ENCODE data around the gene SCRN1. TPM values are rescaled to one million over a fixed set of nuclear protein-coding genes. Genes with fewer than 3 reads are reported as not detected.
"Not testable (repeated sequence)": the region's sequence is repeated elsewhere in the genome, so short reads cannot be mapped to it uniquely, and the experiment has no call there.

Gene SCRN1
- total RNA-seq, 1 donor from 2014 or later: 0.78 TPM

GRCh38 chr7:29975561-29975960 is 14.0 kb downstream of the SCRN1 start:
- DNase-seq (ENCODE audit: low spot score): no peak

GRCh38 chr7:29974286-29974685 is 15.3 kb downstream of the SCRN1 start:
- H3K27me3 Mint-ChIP-seq (ENCODE audit: insufficient read depth): peaks cover 4% of the 10 kb centered on the region

More at GRCh38 chr7:29975561-29975960, 14.0 kb downstream of the SCRN1 start:
- no peak overlapping the region for H3K27ac Mint-ChIP-seq
- intact Hi-C loops (cut with micrococcal nuclease): no loop called here
- no peaks in the 10 kb centered on the region for H3K9me3 Mint-ChIP-seq
- no peaks in the 10 kb centered on the region for H3K4me1 Mint-ChIP-seq (ENCODE audit: low read depth)
- no peaks in the 10 kb centered on the region for H3K36me3 Mint-ChIP-seq (ENCODE audit: low read depth)
- H3K27me3 Mint-ChIP-seq (ENCODE audit: insufficient read depth): peaks cover 8% of the 10 kb centered on the region
- H3K4me3 Mint-ChIP-seq: no peak overlapping the region

GRCh38 chr7:29972315-29972669 is 17.3 kb downstream of the SCRN1 start:
- Mint-ChIP-seq H3K4me1 (ENCODE audit: low read depth) (no peaks in the 10 kb centered on the region), H3K36me3 (ENCODE audit: low read depth) (no peaks in the 10 kb centered on the region), H3K9me3 (no peaks in the 10 kb centered on the region), H3K27ac (no peak overlapping the region), H3K4me3 (no peak overlapping the region), H3K27me3 (ENCODE audit: insufficient read depth) (peaks cover 8% of the 10 kb centered on the region)
- intact Hi-C loops (cut with micrococcal nuclease): no loop called here
- no peak for DNase-seq (ENCODE audit: low spot score)

More at GRCh38 chr7:29974286-29974685, 15.3 kb downstream of the SCRN1 start:
- no peaks in the 10 kb centered on the region for H3K4me1 Mint-ChIP-seq (ENCODE audit: low read depth)
- H3K36me3 Mint-ChIP-seq (ENCODE audit: low read depth): no peaks in the 10 kb centered on the region
- H3K4me3 Mint-ChIP-seq: no peak overlapping the region
- no peak for DNase-seq (ENCODE audit: low spot score)
- no peaks in the 10 kb centered on the region for H3K9me3 Mint-ChIP-seq
- H3K27ac Mint-ChIP-seq: no peak overlapping the region
- intact Hi-C loops (cut with micrococcal nuclease): no loop called here

- Mint-ChIP-seq H3K9me3 (no peaks in the 10 kb centered on the region), H3K4me1 (ENCODE audit: low read depth) (no peaks in the 10 kb centered on the region), H3K27ac (no peak overlapping the region), H3K4me3 (no peak overlapping the region), H3K36me3 (ENCODE audit: low read depth) (no peaks in the 10 kb centered on the region), H3K27me3 (ENCODE audit: insufficient read depth) (peaks cover 10% of the 10 kb centered on the region)
- intact Hi-C loops (cut with micrococcal nuclease): no loop called here
- DNase-seq (ENCODE audit: low spot score): no peak
These were observed 17.9 kb downstream of the SCRN1 start for GRCh38 chr7:29971566-29972314.

- intact Hi-C loops (cut with micrococcal nuclease): no loop called here
These were observed 19.4 kb downstream of the SCRN1 start for GRCh38 chr7:29970158-29970557.

GRCh38 chr7:29969738-29970137 is 19.9 kb downstream of the SCRN1 start:
- intact Hi-C loops (cut with micrococcal nuclease): no loop called here
- peaks cover 12% of the 10 kb centered on the region for H3K27me3 Mint-ChIP-seq (ENCODE audit: insufficient read depth)
- no peak overlapping the region for H3K4me3 Mint-ChIP-seq
- DNase-seq (ENCODE audit: low spot score): no peak
- no peak overlapping the region for H3K27ac Mint-ChIP-seq
- no peaks in the 10 kb centered on the region for H3K36me3 Mint-ChIP-seq (ENCODE audit: low read depth)
- no peaks in the 10 kb centered on the region for H3K9me3 Mint-ChIP-seq
- no peaks in the 10 kb centered on the region for H3K4me1 Mint-ChIP-seq (ENCODE audit: low read depth)

More at GRCh38 chr7:29970158-29970557, 19.4 kb downstream of the SCRN1 start:
- Mint-ChIP-seq H3K27me3 (ENCODE audit: insufficient read depth) (peaks cover 12% of the 10 kb centered on the region), H3K27ac (no peak overlapping the region), H3K4me1 (ENCODE audit: low read depth) (no peaks in the 10 kb centered on the region), H3K4me3 (no peak overlapping the region), H3K9me3 (no peaks in the 10 kb centered on the region), H3K36me3 (ENCODE audit: low read depth) (no peaks in the 10 kb centered on the region)
- DNase-seq (ENCODE audit: low spot score): no peak

- DNase-seq (ENCODE audit: low spot score): no peak
- Mint-ChIP-seq H3K9me3 (no peaks in the 10 kb centered on the region), H3K27me3 (ENCODE audit: insufficient read depth) (peaks cover 12% of the 10 kb centered on the region), H3K4me3 (no peak overlapping the region), H3K4me1 (ENCODE audit: low read depth) (no peaks in the 10 kb centered on the region), H3K36me3 (ENCODE audit: low read depth) (no peaks in the 10 kb centered on the region), H3K27ac (no peak overlapping the region)
- intact Hi-C loops (cut with micrococcal nuclease): no loop called here
These were observed 20.8 kb downstream of the SCRN1 start for GRCh38 chr7:29968683-29969395.

- Mint-ChIP-seq H3K9me3 (no peaks in the 10 kb centered on the region), H3K36me3 (ENCODE audit: low read depth) (no peaks in the 10 kb centered on the region), H3K4me1 (ENCODE audit: low read depth) (no peaks in the 10 kb centered on the region), H3K4me3 (no peak overlapping the region), H3K27ac (no peak overlapping the region), H3K27me3 (ENCODE audit: insufficient read depth) (peaks cover 14% of the 10 kb centered on the region)
- no peak for DNase-seq (ENCODE audit: low spot score)
- intact Hi-C loops (cut with micrococcal nuclease): no loop called here
These were observed 24.6 kb downstream of the SCRN1 start for GRCh38 chr7:29965030-29965429.

GRCh38 chr7:29962035-29962434 is 27.6 kb downstream of the SCRN1 start:
- Mint-ChIP-seq H3K4me1 (ENCODE audit: low read depth) (peaks cover 7% of the 10 kb centered on the region), H3K4me3 (no peak overlapping the region), H3K9me3 (no peaks in the 10 kb centered on the region), H3K27me3 (ENCODE audit: insufficient read depth) (peaks cover 11% of the 10 kb centered on the region), H3K36me3 (ENCODE audit: low read depth) (no peaks in the 10 kb centered on the region), H3K27ac (no peak overlapping the region)
- DNase-seq (ENCODE audit: low spot score): no peak
- intact Hi-C loops (cut with micrococcal nuclease): no loop called here

GRCh38 chr7:29961611-29962010 is 28.0 kb downstream of the SCRN1 start:
- H3K27me3 Mint-ChIP-seq (ENCODE audit: insufficient read depth); intact Hi-C loops (cut with micrococcal nuclease); H3K27ac Mint-ChIP-seq; H3K9me3 Mint-ChIP-seq; DNase-seq (ENCODE audit: low spot score); H3K36me3 Mint-ChIP-seq (ENCODE audit: low read depth); H3K4me1 Mint-ChIP-seq (ENCODE audit: low read depth); H3K4me3 Mint-ChIP-seq: not testable (repeated sequence)

GRCh38 chr7:29958667-29959358 is 30.8 kb downstream of the SCRN1 start:
- no peak overlapping the region for H3K27ac Mint-ChIP-seq
- H3K27me3 Mint-ChIP-seq (ENCODE audit: insufficient read depth): peaks cover 5% of the 10 kb centered on the region
- peaks cover 18% of the 10 kb centered on the region for H3K4me1 Mint-ChIP-seq (ENCODE audit: low read depth)
- intact Hi-C loops (cut with micrococcal nuclease): no loop called here
- DNase-seq (ENCODE audit: low spot score): no peak
- H3K36me3 Mint-ChIP-seq (ENCODE audit: low read depth): no peaks in the 10 kb centered on the region
- no peaks in the 10 kb centered on the region for H3K9me3 Mint-ChIP-seq
- H3K4me3 Mint-ChIP-seq: no peak overlapping the region

- peaks cover 18% of the 10 kb centered on the region for H3K4me1 Mint-ChIP-seq (ENCODE audit: low read depth)
- H3K27me3 Mint-ChIP-seq (ENCODE audit: insufficient read depth): peaks cover 2% of the 10 kb centered on the region
- no peaks in the 10 kb centered on the region for H3K9me3 Mint-ChIP-seq
- no peak overlapping the region for H3K4me3 Mint-ChIP-seq
- intact Hi-C loops (cut with micrococcal nuclease): no loop called here
- DNase-seq (ENCODE audit: low spot score): no peak
- no peaks in the 10 kb centered on the region for H3K36me3 Mint-ChIP-seq (ENCODE audit: low read depth)
- no peak overlapping the region for H3K27ac Mint-ChIP-seq
These were observed 31.9 kb downstream of the SCRN1 start for GRCh38 chr7:29957521-29958310.
